ENCODE measurements around the gene ADGRV1.
"Not testable (repeated sequence)": the region's sequence is repeated elsewhere in the genome, so short reads cannot be mapped to it uniquely, and the experiment has no call there.

The ADGRV1 gene

GRCh38 chr5:91018712-91019371, 460.2 kb downstream of the ADGRV1 start:
- in situ Hi-C loops (cut with HindIII; ENCODE audit: low sequenced_read_pairs) = loop anchor here (5.0 kb wide), 2 partner anchors 37 to 38 kb away; no protein-coding TSS in a partner anchor

- in situ Hi-C loops (cut with HindIII; ENCODE audit: low sequenced_read_pairs) = no loop called here
These were observed 461.6 kb downstream of the ADGRV1 start for GRCh38 chr5:91020065-91020800.

GRCh38 chr5:91022518-91022917, 463.9 kb downstream of the ADGRV1 start:
- in situ Hi-C loops (cut with HindIII; ENCODE audit: low sequenced_read_pairs) = no loop called here

GRCh38 chr5:91024206-91024605, 465.6 kb downstream of the ADGRV1 start:
- in situ Hi-C loops (cut with HindIII; ENCODE audit: low sequenced_read_pairs) = no loop called here

- in situ Hi-C loops (cut with HindIII; ENCODE audit: low sequenced_read_pairs) = loop anchor here (5.0 kb wide), 1 partner anchor 53 kb away; no protein-coding TSS in a partner anchor
These were observed 466.1 kb downstream of the ADGRV1 start for GRCh38 chr5:91024727-91025126.

- in situ Hi-C loops (cut with HindIII; ENCODE audit: low sequenced_read_pairs) = loop anchor here (5.0 kb wide), 1 partner anchor 52 kb away; no protein-coding TSS in a partner anchor
These were observed 466.9 kb downstream of the ADGRV1 start for GRCh38 chr5:91025449-91025848.

- in situ Hi-C loops (cut with HindIII; ENCODE audit: low sequenced_read_pairs) = loop anchor here (5.0 kb wide), 1 partner anchor 51 kb away; no protein-coding TSS in a partner anchor
These were observed 467.4 kb downstream of the ADGRV1 start for GRCh38 chr5:91025956-91026355.

- in situ Hi-C loops (cut with HindIII; ENCODE audit: low sequenced_read_pairs) = loop anchor here (5.0 kb wide), 1 partner anchor 51 kb away; no protein-coding TSS in a partner anchor
These were observed 467.9 kb downstream of the ADGRV1 start for GRCh38 chr5:91026466-91026865.

- in situ Hi-C loops (cut with HindIII; ENCODE audit: low sequenced_read_pairs) = loop anchor here (5.0 kb wide), 1 partner anchor 50 kb away; no protein-coding TSS in a partner anchor
These were observed 469.0 kb downstream of the ADGRV1 start for GRCh38 chr5:91027405-91028139.

GRCh38 chr5:91028499-91028956, 469.9 kb downstream of the ADGRV1 start:
- in situ Hi-C loops (cut with HindIII; ENCODE audit: low sequenced_read_pairs) = loop anchor here (5.0 kb wide), 1 partner anchor 49 kb away; no protein-coding TSS in a partner anchor

- in situ Hi-C loops (cut with HindIII; ENCODE audit: low sequenced_read_pairs) = no loop called here
These were observed 472.2 kb downstream of the ADGRV1 start for GRCh38 chr5:91030521-91031401.

GRCh38 chr5:91031402-91031752, 472.8 kb downstream of the ADGRV1 start:
- in situ Hi-C loops (cut with HindIII; ENCODE audit: low sequenced_read_pairs) = no loop called here

- in situ Hi-C loops (cut with HindIII; ENCODE audit: low sequenced_read_pairs) = no loop called here
These were observed 473.5 kb downstream of the ADGRV1 start for GRCh38 chr5:91032125-91032524.

GRCh38 chr5:91033370-91033769, 474.8 kb downstream of the ADGRV1 start:
- in situ Hi-C loops (cut with HindIII; ENCODE audit: low sequenced_read_pairs) = no loop called here

GRCh38 chr5:91038180-91038808, 479.7 kb downstream of the ADGRV1 start:
- in situ Hi-C loops (cut with HindIII; ENCODE audit: low sequenced_read_pairs) = loop anchor here (5.0 kb wide), 1 partner anchor 96 kb away; no protein-coding TSS in a partner anchor

GRCh38 chr5:91041132-91041531, 482.5 kb downstream of the ADGRV1 start:
- in situ Hi-C loops (cut with HindIII; ENCODE audit: low sequenced_read_pairs) = not testable (repeated sequence)

- in situ Hi-C loops (cut with HindIII; ENCODE audit: low sequenced_read_pairs) = no loop called here
These were observed 483.8 kb downstream of the ADGRV1 start for GRCh38 chr5:91042247-91042935.

- in situ Hi-C loops (cut with HindIII; ENCODE audit: low sequenced_read_pairs) = no loop called here
These were observed 484.3 kb downstream of the ADGRV1 start for GRCh38 chr5:91042936-91043255.

- in situ Hi-C loops (cut with HindIII; ENCODE audit: low sequenced_read_pairs) = no loop called here
These were observed 489.5 kb downstream of the ADGRV1 start for GRCh38 chr5:91048073-91048472.
